Measurements from ENCODE around the gene MVP. TPM values are rescaled to one million over a fixed set of nuclear protein-coding genes. Genes with fewer than 3 reads are reported as not detected.
"Not testable (repeated sequence)": the region's sequence is repeated elsewhere in the genome, so short reads cannot be mapped to it uniquely, and the experiment has no call there.

MVP gene
- total RNA-seq, 1 experiment from 2014 or later, result 75.1 TPM

- Histone ChIP-seq H3K36me3 (ENCODE audit: control insufficient read depth in 1 of 2, insufficient read depth in 2 of 2, low read length in 2 of 2) (peaks cover 2 to 5% of the 10 kb centered on the region in 2 experiments; a peak in 2 of 4 replicates), H3K4me2 (ENCODE audit: low read length) (no peak overlapping the region), H3K27me3 (ENCODE audit: insufficient read depth, low read length) (no peaks in the 10 kb centered on the region), H3K9ac (ENCODE audit: low read length) (no peak overlapping the region), H2AFZ (ENCODE audit: low read depth, low read length, poor library complexity, severe bottlenecking) (no peak overlapping the region), H3K4me1 (ENCODE audit: control insufficient read depth in 1 of 2, insufficient read depth in 2 of 2, low read length in 2 of 2) (peaks cover 21 to 45% of the 10 kb centered on the region in 2 experiments), H4K20me1 (ENCODE audit: insufficient read depth) (no peaks in the 10 kb centered on the region), H3K9me2 (ENCODE audit: insufficient read depth) (no peaks in the 10 kb centered on the region), H3K79me2 (ENCODE audit: insufficient read depth, low read length) (no peaks in the 10 kb centered on the region; the same call in 1 of the 2 replicates), H3K27ac (ENCODE audit: low read depth, low read length) (no peak overlapping the region), H3K9me3 (ENCODE audit: control insufficient read depth in 1 of 2, insufficient read depth in 1 of 2, low read depth in 1 of 2, low read length in 2 of 2) (no peaks in the 10 kb centered on the region), H3K4me3 (replicated peaks in 1 of 2; ENCODE audit: low read depth in 1 of 2, low read length in 2 of 2) (no peak overlapping the region)
- ChIA-PET POLR2A (no interaction called here), RAD21 (ENCODE audit: low non-redundant PET in 1 of 2, low total read pairs in 2 of 2, uncharacterized antibody in 2 of 2, unreplicated experiment in 2 of 2) (no interaction called here), CTCF (no interaction called here)
- DNase-seq (ENCODE audit: low read depth, low spot score), result no peak
- TF ChIP-seq SRF (IDR thresholded peaks at IDR 0.05; ENCODE audit: low read depth) (no peak), ELF1 (IDR thresholded peaks at IDR 0.05; ENCODE audit: borderline replicate concordance, low read depth) (no peak), CEBPB (IDR thresholded peaks at IDR 0.05; ENCODE audit: low read depth) (no peak), FOSL1 (IDR thresholded peaks at IDR 0.05; ENCODE audit: low read depth) (no peak), JUND (IDR thresholded peaks at IDR 0.05) (no peak), POLR2A (IDR thresholded peaks at IDR 0.05; ENCODE audit: borderline replicate concordance, extremely low read depth, insufficient read depth, insufficient read length) (no peak)
- intact Hi-C loops (cut with micrococcal nuclease), result no loop called here
- no peak for ATAC-seq
- BruUV-seq (replicated peaks), result no TSS peak
Measured at GRCh38 chr16:29831490-29831889, 11.2 kb downstream of the MVP start.

DNA sequence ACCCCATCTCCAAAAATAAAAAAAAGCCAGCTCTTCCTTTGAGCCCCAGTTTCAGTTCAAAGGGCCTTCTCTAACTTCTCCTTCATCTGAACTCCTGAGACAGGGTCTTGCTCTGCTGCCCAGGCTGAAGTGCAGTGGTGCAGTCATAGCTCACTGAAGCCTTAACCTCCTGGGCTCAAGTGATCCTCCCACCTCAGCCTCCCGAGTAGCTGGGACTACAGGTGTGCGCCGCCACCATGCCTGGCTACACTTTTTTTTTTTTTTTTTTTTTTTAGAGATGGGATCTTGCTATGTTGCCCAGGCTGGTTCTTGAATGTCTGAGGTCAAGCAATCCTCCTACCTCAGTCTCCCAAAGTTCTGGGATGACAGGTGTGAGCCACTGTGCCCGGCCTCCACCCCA is 13.0 kb downstream of the MVP start:
- H3K27me3 ChIP-seq (ENCODE audit: insufficient read depth, low read length); DNase-seq (ENCODE audit: low read depth, low spot score); H3K4me2 ChIP-seq (ENCODE audit: low read length); H3K9me3 ChIP-seq (ENCODE audit: control insufficient read depth in 1 of 2, insufficient read depth in 1 of 2, low read depth in 1 of 2, low read length in 2 of 2); H3K4me3 ChIP-seq (replicated peaks in 1 of 2; ENCODE audit: low read depth in 1 of 2, low read length in 2 of 2); BruUV-seq (replicated peaks); H3K36me3 ChIP-seq (ENCODE audit: control insufficient read depth in 1 of 2, insufficient read depth in 2 of 2, low read length in 2 of 2); H3K27ac ChIP-seq (ENCODE audit: low read depth, low read length); H3K79me2 ChIP-seq (ENCODE audit: insufficient read depth, low read length); H3K9me2 ChIP-seq (ENCODE audit: insufficient read depth); ATAC-seq; RAD21 ChIA-PET (ENCODE audit: low non-redundant PET in 1 of 2, low total read pairs in 2 of 2, uncharacterized antibody in 2 of 2, unreplicated experiment in 2 of 2); POLR2A ChIA-PET; H4K20me1 ChIP-seq (ENCODE audit: insufficient read depth); H3K9ac ChIP-seq (ENCODE audit: low read length); intact Hi-C loops (cut with micrococcal nuclease); H2AFZ ChIP-seq (ENCODE audit: low read depth, low read length, poor library complexity, severe bottlenecking): not testable (repeated sequence)
- CTCF ChIA-PET, result interaction anchor here (1.2 kb wide), 1 partner anchor 15 kb away, joined by 4 read pairs; no protein-coding TSS in a partner anchor
- peaks cover 14 to 28% of the 10 kb centered on the region in 2 experiments for H3K4me1 ChIP-seq (ENCODE audit: control insufficient read depth in 1 of 2, insufficient read depth in 2 of 2, low read length in 2 of 2)

Data from HCT116 (cell line).